SU-DHL-6 (cell line): ENCODE results near the gene CIAO2B.

Experiments
- EZH2phosphoT487 ChIP-seq: fragments of 200-600 bp; sonication (generic), shearing (Covaris generic); conservative IDR thresholded peaks from 2 replicates; pipeline ENCODE4 v1.6.1; 2018; ENCODE audit warnings: mild to moderate bottlenecking, antibody characterized with exemption, low read length, moderate library complexity, mixed read lengths
- TF ChIP-seq, protein P1 (sequence below): fragments of 200-600 bp; sonication (generic); IDR thresholded peaks from one replicate; pipeline ENCODE4 v1.5.1; 2017; ENCODE audit warnings: antibody characterized with exemption, mild to moderate bottlenecking, low read length, moderate library complexity; ENCODE audit not compliant: insufficient read depth, poor library complexity, severe bottlenecking

DNA sequence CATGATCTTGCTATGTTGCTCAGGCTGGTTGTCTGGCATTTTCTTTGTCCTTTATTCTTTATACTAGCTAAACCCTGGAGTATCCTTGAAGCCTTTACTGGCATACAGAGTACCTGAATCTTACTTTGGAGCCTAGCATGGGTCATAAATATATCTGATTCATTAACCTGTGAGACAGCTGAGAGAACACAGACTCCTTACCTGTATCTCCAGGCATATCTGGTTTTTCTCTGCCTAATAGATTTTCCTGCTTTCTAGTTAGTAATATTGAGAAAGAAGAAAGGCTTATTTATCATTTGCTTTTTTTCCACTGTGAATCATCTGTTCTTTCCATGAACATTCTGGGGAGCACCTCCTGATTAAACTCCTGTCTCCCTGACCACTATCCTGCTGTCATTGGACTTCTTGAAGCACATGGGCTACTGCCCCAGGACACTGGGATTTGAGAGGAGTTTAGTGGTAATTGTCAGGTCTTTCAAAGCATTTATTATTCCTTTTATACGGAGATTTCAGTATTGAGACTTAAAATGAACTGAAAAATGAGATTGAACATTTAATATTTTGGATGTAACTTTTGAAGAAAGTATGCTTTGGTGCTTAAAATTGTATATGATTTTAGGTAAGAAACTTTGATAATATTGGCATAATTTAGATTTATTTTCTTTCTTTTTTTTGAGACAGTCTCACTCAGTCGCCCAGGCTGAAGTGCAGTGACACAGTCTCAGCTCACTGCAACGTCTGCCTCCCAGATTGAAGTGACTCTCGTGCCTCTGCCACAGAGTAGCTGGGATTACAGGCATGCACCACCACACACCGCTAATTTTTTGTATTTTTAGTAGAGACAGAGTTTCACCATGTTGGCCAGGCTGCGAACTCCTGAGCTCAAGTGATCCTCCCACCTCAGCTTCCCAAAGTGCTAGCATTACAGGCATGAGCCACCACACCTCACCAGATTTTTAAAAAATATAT is 45.3 kb downstream of the CIAO2B start:
- TF ChIP-seq, protein P1, sequence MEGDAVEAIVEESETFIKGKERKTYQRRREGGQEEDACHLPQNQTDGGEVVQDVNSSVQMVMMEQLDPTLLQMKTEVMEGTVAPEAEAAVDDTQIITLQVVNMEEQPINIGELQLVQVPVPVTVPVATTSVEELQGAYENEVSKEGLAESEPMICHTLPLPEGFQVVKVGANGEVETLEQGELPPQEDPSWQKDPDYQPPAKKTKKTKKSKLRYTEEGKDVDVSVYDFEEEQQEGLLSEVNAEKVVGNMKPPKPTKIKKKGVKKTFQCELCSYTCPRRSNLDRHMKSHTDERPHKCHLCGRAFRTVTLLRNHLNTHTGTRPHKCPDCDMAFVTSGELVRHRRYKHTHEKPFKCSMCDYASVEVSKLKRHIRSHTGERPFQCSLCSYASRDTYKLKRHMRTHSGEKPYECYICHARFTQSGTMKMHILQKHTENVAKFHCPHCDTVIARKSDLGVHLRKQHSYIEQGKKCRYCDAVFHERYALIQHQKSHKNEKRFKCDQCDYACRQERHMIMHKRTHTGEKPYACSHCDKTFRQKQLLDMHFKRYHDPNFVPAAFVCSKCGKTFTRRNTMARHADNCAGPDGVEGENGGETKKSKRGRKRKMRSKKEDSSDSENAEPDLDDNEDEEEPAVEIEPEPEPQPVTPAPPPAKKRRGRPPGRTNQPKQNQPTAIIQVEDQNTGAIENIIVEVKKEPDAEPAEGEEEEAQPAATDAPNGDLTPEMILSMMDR: no peak
- TF ChIP-seq EZH2phosphoT487: no peak
